K562 (cell line): Measurements from ENCODE around the gene NOM1. TPM values are rescaled to one million over a fixed set of nuclear protein-coding genes. Genes with fewer than 3 reads are reported as not detected.

Experiments
- ATAC-seq: fragments of 200-7000 bp; cut with Tn5 transposase; 3 replicates; pipeline ENCODE4 v1.9.1; 2020; ENCODE audit warnings: moderate library complexity
- BruUV-seq: library from RNA; stranded (reverse); fragments of 400-500 nt; replicated peaks from 2 replicates; lab custom pipeline; 2021; lab: Mats Ljungman, UMichigan
- CTCF ChIA-PET: fragments of 300-600 bp; formaldehyde crosslinking; extraction: SDS; loops from one replicate; lab custom pipeline; 2021; ENCODE audit warnings: low intra/inter-chr PET ratio; lab: Yijun Ruan, JAX
- POLR2A ChIA-PET: fragments of 300-600, 350-650 bp; sonication (Branson Sonifier 250); formaldehyde crosslinking; extraction: SDS; loops from one replicate; lab custom pipeline; 2021; ENCODE audit warnings: antibody characterized with exemption, inconsistent platforms; lab: Yijun Ruan, JAX
- DNase-seq, 4 experiments: peaks; one replicate each; pipeline versions ENCODE4 v3.0.0 to v3.0.0-alpha.2; 2011 to 2018; ENCODE audit warnings: low spot score in 3 of 4, mixed read lengths in 3 of 4; ENCODE audit errors: extremely low read depth in 1 of 4
- FAIRE-seq: peaks from 2 replicates; lab custom pipeline; 2011; peaks lifted over from hg19 to GRCh38; lab: Jason Lieb, UNC
- H2AFZ ChIP-seq: 2 replicates; pipeline ENCODE4 v1.6.0; 2011; ENCODE audit warnings: low read depth, low read length, control low read depth, inconsistent platforms
- H3K27ac ChIP-seq: fragments of 200-600 bp; 3 replicates; pipeline ENCODE4 v1.8.0; 2011; ENCODE audit warnings: low read depth, mild to moderate bottlenecking, control low read depth, inconsistent platforms, low read length, moderate library complexity, mixed read lengths; ENCODE audit errors: extremely low read depth
- H3K27me3 ChIP-seq, 2 experiments: fragments of 300-600 bp in 1 of 2; 2 replicates in 1 of 2; 3 replicates in 1 of 2; pipeline versions ENCODE4 v1.6.0 to v1.8.0; 2011; ENCODE audit warnings: inconsistent platforms in 2 of 2, low read length in 2 of 2, mild to moderate bottlenecking in 1 of 2, mixed read lengths in 1 of 2, moderate library complexity in 1 of 2; ENCODE audit not compliant: control insufficient read depth in 2 of 2, insufficient read depth in 2 of 2
- H3K36me3 ChIP-seq: fragments of 300-600 bp; 3 replicates; pipeline ENCODE4 v1.8.0; 2011; ENCODE audit warnings: mild to moderate bottlenecking, low read length, inconsistent platforms; ENCODE audit not compliant: control insufficient read depth, insufficient read depth
- H3K4me1 ChIP-seq, 2 experiments: fragments of 200-600 bp in 1 of 2; replicated peaks in 1 of 2; 2 replicates in 1 of 2; 3 replicates in 1 of 2; pipeline versions ENCODE4 v1.5.1 to v1.8.0; 2011; ENCODE audit warnings: inconsistent platforms in 2 of 2, low read length in 2 of 2, mild to moderate bottlenecking in 1 of 2, mixed read lengths in 1 of 2, moderate library complexity in 1 of 2; ENCODE audit not compliant: control insufficient read depth in 2 of 2, insufficient read depth in 2 of 2
- H3K4me2 ChIP-seq: 2 replicates; pipeline ENCODE4 v1.6.1; 2011; ENCODE audit warnings: low read length, control low read depth, inconsistent platforms, mixed read lengths; ENCODE audit not compliant: insufficient read depth
- H3K4me3 ChIP-seq: fragments of 200-600 bp; sonication (generic), shearing (Covaris generic); 2 replicates; pipeline ENCODE4 v1.5.1; 2016; ENCODE audit warnings: control low read depth, inconsistent platforms
- H3K79me2 ChIP-seq: fragments of 200-600 bp; 3 replicates; pipeline ENCODE4 v1.8.0; 2011; ENCODE audit warnings: low read length, inconsistent platforms; ENCODE audit not compliant: control insufficient read depth, insufficient read depth
- H3K9ac ChIP-seq, 2 experiments: 2 replicates each; pipeline versions ENCODE4 v1.6.0 to v1.6.1; 2011; ENCODE audit warnings: low read depth in 2 of 2, low read length in 2 of 2, control low read depth in 1 of 2, inconsistent platforms in 1 of 2, mild to moderate bottlenecking in 1 of 2, mixed read lengths in 1 of 2; ENCODE audit not compliant: insufficient read depth in 1 of 2
- H3K9me1 ChIP-seq: one replicate; pipeline ENCODE4 v1.6.0; 2011; ENCODE audit warnings: inconsistent platforms, mild to moderate bottlenecking, low read length, moderate library complexity; ENCODE audit not compliant: control insufficient read depth, insufficient read depth
- H3K9me3 ChIP-seq: replicated peaks from 2 replicates; pipeline ENCODE4 v1.5.1; 2011; ENCODE audit warnings: low read depth, low read length, inconsistent platforms; ENCODE audit not compliant: control insufficient read depth, insufficient read depth
- H4K20me1 ChIP-seq: replicated peaks from 2 replicates; pipeline ENCODE4 v1.6.1; 2011; ENCODE audit warnings: low read length, inconsistent platforms, mixed read lengths; ENCODE audit not compliant: control insufficient read depth, insufficient read depth
- CBX8 ChIP-seq: fragments of 200-600 bp; sonication (generic); IDR thresholded peaks from 2 replicates; pipeline ENCODE4 v1.6.1; 2012; ENCODE audit warnings: borderline replicate concordance, mixed run types, low read depth, mild to moderate bottlenecking, moderate library complexity, mixed read lengths, low read length, control low read depth, inconsistent platforms; ENCODE audit not compliant: poor library complexity, severe bottlenecking; ENCODE audit errors: extremely low read depth
- HDAC1 ChIP-seq, 2 experiments: fragments of 450-650 bp; IDR thresholded peaks; 2 replicates each; pipeline ENCODE4 v1.6.1; 2016 to 2017; ENCODE audit warnings: inconsistent platforms in 1 of 2, mild to moderate bottlenecking in 1 of 2, moderate library complexity in 1 of 2
- LARP7 ChIP-seq: fragments of 450-650 bp; IDR thresholded peaks from 2 replicates; pipeline ENCODE4 v1.6.1; 2016
- NRF1 ChIP-seq, 2 experiments: fragments of 450-650 bp; IDR thresholded peaks in 1 of 2; conservative IDR thresholded peaks in 1 of 2; 2 replicates each; pipeline ENCODE4 v1.6.1; 2014; ENCODE audit warnings: mild to moderate bottlenecking in 2 of 2
- PCBP1 ChIP-seq: fragments of 200-400 bp; formaldehyde crosslinking; IDR thresholded peaks from 2 replicates; pipeline ENCODE4 v1.6.1; 2018; ENCODE audit warnings: mild to moderate bottlenecking, low read depth, low read length; ENCODE audit not compliant: poor library complexity, severe bottlenecking
- SMARCE1 ChIP-seq: fragments of 450-650 bp; IDR thresholded peaks from 2 replicates; pipeline ENCODE4 v1.7.1; 2016; ENCODE audit warnings: mild to moderate bottlenecking
- ZNF830 ChIP-seq: fragments of 250-450 bp; sonication (Bioruptor Pico); IDR thresholded peaks from 2 replicates; pipeline ENCODE4 v1.5.0; 2021; ENCODE audit warnings: mild to moderate bottlenecking
- WGBS: fragments of 100-300 bp; shearing (Covaris generic); methylation state at CpG from one replicate; pipeline ENCODE4 v1.1.6; 2016; ENCODE audit warnings: low coverage, mixed read lengths; ENCODE audit not compliant: insufficient coverage; ENCODE audit errors: missing lambda C conversion rate; 5-methylcytosine and 5-hydroxymethylcytosine counted together
- in situ Hi-C: fragments of 300-500 bp; cut with MboI; formaldehyde crosslinking; loops from 4 replicates; pipeline ENCODE4 v1.15.0; 2018; ENCODE audit warnings: inconsistent platforms, mixed read lengths
- intact Hi-C: fragments of 100-400 bp; cut with micrococcal nuclease; formaldehyde crosslinking; loops from 2 replicates; pipeline ENCODE4 v1.14.2; 2022
- polyA plus RNA-seq, 8 experiments: library from polyadenylated mRNA; depleted of rRNA in 4 of 8; stranded (reverse) in 5 of 8; unstranded in 3 of 8; fragments of >200 nt; fragmentation: Nextera tagmentation in 2 of 8; fragmentation: Illumina TruSeq in 1 of 8; extraction: Ambion mirVana in 2 of 8; extraction: Trizol in 1 of 8; gene quantifications; 2 replicates each; pipeline versions ENCODE4 v1.2.1 to v1.2.3, GENCODE V29; 2011 to 2014; ENCODE audit warnings: inconsistent platforms in 1 of 8, missing spikeins in 1 of 8
- total RNA-seq, 7 experiments: library from RNA; depleted of rRNA in 6 of 7; stranded (reverse); fragments of >200 nt in 6 of 7; fragmentation: Illumina TruSeq in 2 of 7; extraction: Trizol in 2 of 7; gene quantifications; 2 replicates each; pipeline versions ENCODE4 v1.2.1 to v1.2.3, GENCODE V29; 2011 to 2021; ENCODE audit warnings: low replicate concordance in 1 of 7

NOM1 gene
- total and polyA plus RNA-seq, 9 of the 15 experiments (the other 6 are each of a cell fraction or from before 2014, with no cell fraction given): 6.8 to 47.3 (median 37.4) TPM

- intact Hi-C loops: no loop called here
- Histone ChIP-seq H3K4me3 (no peak overlapping the region), H2AFZ (no peak overlapping the region), H3K27me3 (peaks cover 81 to 91% of the 10 kb centered on the region in 2 experiments), H3K9ac (no peak overlapping the region), H3K27ac (no peak overlapping the region), H3K36me3 (no peaks in the 10 kb centered on the region), H3K4me2 (no peak overlapping the region), H4K20me1 (0 out of 2 replicates have a peak, but pooled peaks cover 5% of the 10 kb centered on the region), H3K9me1 (no peaks in the 10 kb centered on the region), H3K9me3 (no peaks in the 10 kb centered on the region), H3K79me2 (no peaks in the 10 kb centered on the region), H3K4me1 (peaks cover 0 to 36% of the 10 kb centered on the region in 2 experiments; a peak in 3 of 5 replicates)
- POLR2A ChIA-PET: interaction anchor here (0.5 to 2.4 kb wide), 6 partner anchors 9 to 235 kb away, joined by 3 to 11 read pairs (median 3); no protein-coding TSS in a partner anchor
- BruUV-seq: no TSS peak
- DNase-seq: no peak
- CTCF ChIA-PET: no interaction called here
- WGBS: 29% methylated on average over 25 of the region's 25 CpGs
- TF ChIP-seq NRF1 (conservative IDR thresholded peaks at IDR 0.05 in 1 of 2, IDR thresholded peaks at IDR 0.05 in 1 of 2) (no peak), CBX8 (peak; percentile 73)
- in situ Hi-C loops: no loop called here
- FAIRE-seq: no peak
- no peak for ATAC-seq
These were observed 70.4 kb downstream of the NOM1 start for GRCh38 chr7:157019718-157020451.

DNA sequence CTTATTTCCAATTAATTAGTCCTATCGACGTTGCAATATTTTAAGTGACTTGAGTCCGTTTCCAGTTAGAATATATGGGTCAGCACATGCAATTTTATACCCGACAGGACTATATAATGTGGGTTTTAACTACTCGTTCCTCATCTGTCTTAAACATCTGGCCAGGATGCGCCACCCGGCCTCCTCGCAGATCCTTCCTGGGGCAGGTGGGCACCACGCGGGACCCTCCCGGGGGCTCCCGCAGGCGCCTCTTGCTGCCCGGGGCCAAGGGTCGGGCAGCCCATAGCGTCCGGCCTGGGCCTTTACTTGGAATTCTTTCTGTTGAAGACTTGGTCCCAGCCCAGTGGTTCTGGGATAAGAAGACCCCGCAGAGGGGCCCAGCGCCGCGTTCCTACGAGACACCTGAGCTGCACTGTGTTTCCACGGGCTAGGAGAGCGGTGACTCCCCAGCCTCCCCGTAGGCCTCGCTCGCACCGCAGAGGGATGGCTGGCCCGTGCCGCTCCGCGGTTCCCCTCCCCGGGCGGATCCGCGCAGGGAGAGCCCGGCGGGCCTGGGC is 71.1 kb downstream of the NOM1 start:
- no peak overlapping the region for H3K27ac ChIP-seq
- intact Hi-C loops (no loop called here), in situ Hi-C loops (no loop called here)
- H3K27me3 ChIP-seq: peaks cover 84 to 88% of the 10 kb centered on the region in 2 experiments
- no peak overlapping the region for H3K4me2 ChIP-seq
- no peak overlapping the region for H3K4me3 ChIP-seq
- ATAC-seq (no peak), DNase-seq (no peak), FAIRE-seq (peak; percentile 37)
- no peaks in the 10 kb centered on the region for H3K36me3 ChIP-seq
- H3K9ac ChIP-seq: no peak overlapping the region
- H3K9me3 ChIP-seq: no peaks in the 10 kb centered on the region
- 35% methylated on average over 35 of the region's 38 CpGs for WGBS
- H3K4me1 ChIP-seq: peaks cover 0 to 36% of the 10 kb centered on the region in 2 experiments; a peak in 3 of 5 replicates
- 0 out of 2 replicates have a peak, but pooled peaks cover 5% of the 10 kb centered on the region for H4K20me1 ChIP-seq
- no peaks in the 10 kb centered on the region for H3K79me2 ChIP-seq
- H2AFZ ChIP-seq: no peak overlapping the region
- H3K9me1 ChIP-seq: no peaks in the 10 kb centered on the region
- POLR2A ChIA-PET: interaction anchor here (0.6 to 2.4 kb wide), 4 partner anchors 8 to 234 kb away, joined by 3 to 11 read pairs (median 4); no protein-coding TSS in a partner anchor
- CTCF ChIA-PET: no interaction called here
- no TSS peak for BruUV-seq
- peak; percentile 44 for TF ChIP-seq PCBP1
- no peak for TF ChIP-seq ZNF830
- no peak for TF ChIP-seq HDAC1 (IDR thresholded peaks at IDR 0.05)
- no peak for TF ChIP-seq SMARCE1
- TF ChIP-seq CBX8: peak; percentile 56
- TF ChIP-seq LARP7: no peak
